ENCODE measurements around the gene MEG3. TPM values are rescaled to one million over a fixed set of nuclear protein-coding genes. Genes with fewer than 3 reads are reported as not detected.

MEG3 gene
- total RNA-seq, 4 donors from 2014 or later = 34.1 to 265 (median 119) TPM

GRCh38 chr14:100851586-100851916, 25.6 kb downstream of the MEG3 start:
- no peak for DNase-seq
- no peak for TF ChIP-seq POLR2A (IDR thresholded peaks at IDR 0.05)
- TF ChIP-seq, protein P1, sequence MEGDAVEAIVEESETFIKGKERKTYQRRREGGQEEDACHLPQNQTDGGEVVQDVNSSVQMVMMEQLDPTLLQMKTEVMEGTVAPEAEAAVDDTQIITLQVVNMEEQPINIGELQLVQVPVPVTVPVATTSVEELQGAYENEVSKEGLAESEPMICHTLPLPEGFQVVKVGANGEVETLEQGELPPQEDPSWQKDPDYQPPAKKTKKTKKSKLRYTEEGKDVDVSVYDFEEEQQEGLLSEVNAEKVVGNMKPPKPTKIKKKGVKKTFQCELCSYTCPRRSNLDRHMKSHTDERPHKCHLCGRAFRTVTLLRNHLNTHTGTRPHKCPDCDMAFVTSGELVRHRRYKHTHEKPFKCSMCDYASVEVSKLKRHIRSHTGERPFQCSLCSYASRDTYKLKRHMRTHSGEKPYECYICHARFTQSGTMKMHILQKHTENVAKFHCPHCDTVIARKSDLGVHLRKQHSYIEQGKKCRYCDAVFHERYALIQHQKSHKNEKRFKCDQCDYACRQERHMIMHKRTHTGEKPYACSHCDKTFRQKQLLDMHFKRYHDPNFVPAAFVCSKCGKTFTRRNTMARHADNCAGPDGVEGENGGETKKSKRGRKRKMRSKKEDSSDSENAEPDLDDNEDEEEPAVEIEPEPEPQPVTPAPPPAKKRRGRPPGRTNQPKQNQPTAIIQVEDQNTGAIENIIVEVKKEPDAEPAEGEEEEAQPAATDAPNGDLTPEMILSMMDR (IDR thresholded peaks at IDR 0.05) = no peak
- no peaks in the 10 kb centered on the region for H3K27me3 ChIP-seq
- intact Hi-C loops (cut with DNase I; ENCODE audit: low total_unique reads) = no loop called here
- no peak overlapping the region for H3K4me3 ChIP-seq
- H3K36me3 ChIP-seq = no peaks in the 10 kb centered on the region
- no peaks in the 10 kb centered on the region for H3K9me3 ChIP-seq
- no peak overlapping the region for H3K27ac ChIP-seq
- no peaks in the 10 kb centered on the region for H3K4me1 ChIP-seq

GRCh38 chr14:100851946-100852620, 26.2 kb downstream of the MEG3 start:
- TF ChIP-seq, protein P1 (IDR thresholded peaks at IDR 0.05) = no peak
- TF ChIP-seq POLR2A (IDR thresholded peaks at IDR 0.05) = no peak
- no peaks in the 10 kb centered on the region for H3K9me3 ChIP-seq
- intact Hi-C loops (cut with DNase I; ENCODE audit: low total_unique reads) = no loop called here
- no peak overlapping the region for H3K27ac ChIP-seq
- H3K4me1 ChIP-seq = no peaks in the 10 kb centered on the region
- no peaks in the 10 kb centered on the region for H3K27me3 ChIP-seq
- no peaks in the 10 kb centered on the region for H3K36me3 ChIP-seq
- no peak overlapping the region for H3K4me3 ChIP-seq
- peak in 1 of 2 donors; percentile 36 for DNase-seq

GRCh38 chr14:100854435-100854834, 28.5 kb downstream of the MEG3 start:
- no peak for DNase-seq
- no peaks in the 10 kb centered on the region for H3K4me1 ChIP-seq
- intact Hi-C loops (cut with DNase I; ENCODE audit: low total_unique reads) = no loop called here
- H3K36me3 ChIP-seq = no peaks in the 10 kb centered on the region
- H3K27ac ChIP-seq = no peak overlapping the region
- no peaks in the 10 kb centered on the region for H3K27me3 ChIP-seq
- H3K4me3 ChIP-seq = no peak overlapping the region
- TF ChIP-seq, protein P1 (IDR thresholded peaks at IDR 0.05) = no peak
- TF ChIP-seq POLR2A (IDR thresholded peaks at IDR 0.05) = no peak
- no peaks in the 10 kb centered on the region for H3K9me3 ChIP-seq

GRCh38 chr14:100855256-100855930, 29.5 kb downstream of the MEG3 start:
- no peaks in the 10 kb centered on the region for H3K4me1 ChIP-seq
- no peaks in the 10 kb centered on the region for H3K36me3 ChIP-seq
- no peak for DNase-seq
- no peak overlapping the region for H3K27ac ChIP-seq
- TF ChIP-seq POLR2A (IDR thresholded peaks at IDR 0.05) = no peak
- TF ChIP-seq, protein P1 (IDR thresholded peaks at IDR 0.05) = no peak
- no peak overlapping the region for H3K4me3 ChIP-seq
- no peaks in the 10 kb centered on the region for H3K9me3 ChIP-seq
- H3K27me3 ChIP-seq = no peaks in the 10 kb centered on the region
- intact Hi-C loops (cut with DNase I; ENCODE audit: low total_unique reads) = no loop called here
